ENCODE data around the gene ADGRA3. TPM values are rescaled to one million over a fixed set of nuclear protein-coding genes. Genes with fewer than 3 reads are reported as not detected.

ADGRA3 gene
- total RNA-seq, 2 donors from 2014 or later: 51.8 to 54.9 TPM

DNA sequence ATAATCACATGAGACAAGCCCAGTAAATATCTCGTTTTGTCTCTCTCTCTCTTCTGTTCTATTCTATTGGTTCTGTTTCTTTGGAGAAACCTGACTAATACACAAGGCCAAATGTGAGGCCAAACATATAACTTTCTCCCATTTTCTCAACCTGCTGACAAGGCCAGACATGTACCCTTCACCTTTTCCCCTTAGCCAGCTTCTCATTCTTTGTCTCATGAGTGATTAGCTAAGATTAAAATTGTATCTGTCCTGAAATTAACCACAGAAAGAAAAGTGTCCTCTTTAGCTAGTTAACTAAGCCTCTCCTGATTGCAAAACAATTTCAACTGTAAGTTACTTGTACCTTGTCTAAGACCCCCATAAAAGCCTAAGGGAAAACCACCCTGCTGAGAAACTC is 18.5 kb upstream of the ADGRA3 start:
- no peak overlapping the region for H3K4me3 ChIP-seq (ENCODE audit: low read length)
- no peak overlapping the region for H3K27ac ChIP-seq (ENCODE audit: low read depth, low read length)
- Mint-ChIP-seq H3K4me1 (no peaks in the 10 kb centered on the region), H3K4me3 (no peak overlapping the region), H3K9me3 (peaks cover 48% of the 10 kb centered on the region), H3K36me3 (ENCODE audit: low read depth) (peaks cover 1% of the 10 kb centered on the region), H3K27ac (no peak overlapping the region), H3K27me3 (ENCODE audit: insufficient read depth) (peaks cover 1% of the 10 kb centered on the region)
- H3K36me3 ChIP-seq (ENCODE audit: control insufficient read depth, insufficient read depth, low read length): no peaks in the 10 kb centered on the region
- DNase-seq: no peak
- no peaks in the 10 kb centered on the region for H3K4me1 ChIP-seq (ENCODE audit: control insufficient read depth, insufficient read depth, low read length)
- 90% methylated on average over 1 of the region's 1 CpG for WGBS, 2 experiments (ENCODE audit: insufficient coverage in 1 of 2, insufficient read length in 1 of 2)
- H3K9me3 ChIP-seq (ENCODE audit: control insufficient read depth, low read length): peaks cover 42% of the 10 kb centered on the region
- no peaks in the 10 kb centered on the region for H3K27me3 ChIP-seq (ENCODE audit: control insufficient read depth, insufficient read depth, low read length, poor library complexity, severe bottlenecking)
- TF ChIP-seq, protein P1, sequence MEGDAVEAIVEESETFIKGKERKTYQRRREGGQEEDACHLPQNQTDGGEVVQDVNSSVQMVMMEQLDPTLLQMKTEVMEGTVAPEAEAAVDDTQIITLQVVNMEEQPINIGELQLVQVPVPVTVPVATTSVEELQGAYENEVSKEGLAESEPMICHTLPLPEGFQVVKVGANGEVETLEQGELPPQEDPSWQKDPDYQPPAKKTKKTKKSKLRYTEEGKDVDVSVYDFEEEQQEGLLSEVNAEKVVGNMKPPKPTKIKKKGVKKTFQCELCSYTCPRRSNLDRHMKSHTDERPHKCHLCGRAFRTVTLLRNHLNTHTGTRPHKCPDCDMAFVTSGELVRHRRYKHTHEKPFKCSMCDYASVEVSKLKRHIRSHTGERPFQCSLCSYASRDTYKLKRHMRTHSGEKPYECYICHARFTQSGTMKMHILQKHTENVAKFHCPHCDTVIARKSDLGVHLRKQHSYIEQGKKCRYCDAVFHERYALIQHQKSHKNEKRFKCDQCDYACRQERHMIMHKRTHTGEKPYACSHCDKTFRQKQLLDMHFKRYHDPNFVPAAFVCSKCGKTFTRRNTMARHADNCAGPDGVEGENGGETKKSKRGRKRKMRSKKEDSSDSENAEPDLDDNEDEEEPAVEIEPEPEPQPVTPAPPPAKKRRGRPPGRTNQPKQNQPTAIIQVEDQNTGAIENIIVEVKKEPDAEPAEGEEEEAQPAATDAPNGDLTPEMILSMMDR (conservative IDR thresholded peaks at IDR 0.05): no peak
- no peak overlapping the region for H3K9ac ChIP-seq (ENCODE audit: extremely low read depth, low read length, poor library complexity, severe bottlenecking)

DNA sequence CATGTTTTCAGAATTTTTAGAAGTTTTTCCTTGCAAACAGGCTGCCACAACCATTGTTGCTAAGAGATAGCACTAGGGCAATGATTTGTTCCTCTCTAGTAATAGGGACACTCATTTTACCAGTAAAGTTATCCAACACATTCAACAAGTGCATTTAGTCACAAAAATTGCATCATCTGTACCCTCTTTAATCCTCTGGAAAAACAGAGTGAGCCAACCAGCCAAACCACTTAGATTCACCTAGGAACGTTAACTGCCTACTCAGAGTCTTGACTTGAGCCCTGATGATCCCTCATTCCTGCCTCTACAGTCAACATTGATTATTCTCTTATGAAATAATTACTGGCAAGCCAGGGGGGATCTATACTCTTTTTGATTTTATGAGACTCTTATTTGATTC is 17.0 kb upstream of the ADGRA3 start:
- Histone ChIP-seq H3K9ac (ENCODE audit: extremely low read depth, low read length, poor library complexity, severe bottlenecking) (no peak overlapping the region), H3K4me3 (ENCODE audit: low read length) (no peak overlapping the region), H3K4me1 (ENCODE audit: control insufficient read depth, insufficient read depth, low read length) (no peaks in the 10 kb centered on the region), H3K9me3 (ENCODE audit: control insufficient read depth, low read length) (peaks cover 37% of the 10 kb centered on the region), H3K36me3 (ENCODE audit: control insufficient read depth, insufficient read depth, low read length) (no peaks in the 10 kb centered on the region), H3K27me3 (ENCODE audit: control insufficient read depth, insufficient read depth, low read length, poor library complexity, severe bottlenecking) (no peaks in the 10 kb centered on the region), H3K27ac (ENCODE audit: low read depth, low read length) (no peak overlapping the region)
- Mint-ChIP-seq H3K27ac (no peak overlapping the region), H3K4me1 (no peaks in the 10 kb centered on the region), H3K36me3 (ENCODE audit: low read depth) (peaks cover 1% of the 10 kb centered on the region), H3K27me3 (ENCODE audit: insufficient read depth) (peaks cover 1% of the 10 kb centered on the region), H3K4me3 (no peak overlapping the region), H3K9me3 (peaks cover 48% of the 10 kb centered on the region)
- DNase-seq: no peak
- TF ChIP-seq, protein P1 (conservative IDR thresholded peaks at IDR 0.05): no peak
- 86% methylated on average over 1 of the region's 1 CpG; no CpG with 5 or more reads in 1 of the 2 experiments for WGBS, 2 experiments (ENCODE audit: insufficient coverage in 1 of 2, insufficient read length in 1 of 2)

GRCh38 chr4:22532117-22532516 is 16.3 kb upstream of the ADGRA3 start:
- WGBS, 2 experiments (ENCODE audit: insufficient coverage in 1 of 2, insufficient read length in 1 of 2): 91% methylated on average over 1 of the region's 1 CpG; no CpG with 5 or more reads in 1 of the 2 experiments
- peaks cover 37% of the 10 kb centered on the region for H3K9me3 ChIP-seq (ENCODE audit: control insufficient read depth, low read length)
- no peak overlapping the region for H3K9ac ChIP-seq (ENCODE audit: extremely low read depth, low read length, poor library complexity, severe bottlenecking)
- Mint-ChIP-seq H3K36me3 (ENCODE audit: low read depth) (peaks cover 1% of the 10 kb centered on the region), H3K4me1 (no peaks in the 10 kb centered on the region), H3K27ac (no peak overlapping the region), H3K4me3 (no peak overlapping the region), H3K27me3 (ENCODE audit: insufficient read depth) (peaks cover 1% of the 10 kb centered on the region), H3K9me3 (peaks cover 48% of the 10 kb centered on the region)
- H3K4me3 ChIP-seq (ENCODE audit: low read length): no peak overlapping the region
- TF ChIP-seq, protein P1 (conservative IDR thresholded peaks at IDR 0.05): no peak
- no peaks in the 10 kb centered on the region for H3K36me3 ChIP-seq (ENCODE audit: control insufficient read depth, insufficient read depth, low read length)
- H3K4me1 ChIP-seq (ENCODE audit: control insufficient read depth, insufficient read depth, low read length): no peaks in the 10 kb centered on the region
- no peaks in the 10 kb centered on the region for H3K27me3 ChIP-seq (ENCODE audit: control insufficient read depth, insufficient read depth, low read length, poor library complexity, severe bottlenecking)
- H3K27ac ChIP-seq (ENCODE audit: low read depth, low read length): no peak overlapping the region
- no peak for DNase-seq
